HG03442 (cell line): Measurements from ENCODE around the gene WIPF2.

ENCODE experiments used
- ATAC-seq: cut with Tn5 transposase; IDR thresholded peaks from one replicate; pipeline ENCODE4 v1.9.1; 2021; ENCODE audit warnings: mild to moderate bottlenecking, moderate library complexity; ENCODE audit not compliant: unreplicated experiment

The WIPF2 gene

GRCh38 chr17:40244255-40244654 lies 25.2 kb downstream of the WIPF2 start:
- ATAC-seq = no peak

GRCh38 chr17:40247926-40248495 lies 28.9 kb downstream of the WIPF2 start:
- no peak for ATAC-seq

GRCh38 chr17:40248507-40248906 lies 29.4 kb downstream of the WIPF2 start:
- ATAC-seq = no peak

GRCh38 chr17:40251576-40251975 lies 32.5 kb downstream of the WIPF2 start:
- no peak for ATAC-seq

- no peak for ATAC-seq
These were observed 34.5 kb downstream of the WIPF2 start for GRCh38 chr17:40253565-40253964.

- no peak for ATAC-seq
These were observed 40.4 kb downstream of the WIPF2 start for GRCh38 chr17:40259505-40259904.

GRCh38 chr17:40260528-40260927 lies 41.4 kb downstream of the WIPF2 start:
- no peak for ATAC-seq

GRCh38 chr17:40264458-40265185 lies 45.5 kb downstream of the WIPF2 start:
- no peak for ATAC-seq

- no peak for ATAC-seq
These were observed 46.2 kb downstream of the WIPF2 start for GRCh38 chr17:40265337-40265736.

GRCh38 chr17:40266882-40267281 lies 47.8 kb downstream of the WIPF2 start:
- no peak for ATAC-seq

- no peak for ATAC-seq
These were observed 49.1 kb downstream of the WIPF2 start for GRCh38 chr17:40268141-40268712.

GRCh38 chr17:40278414-40278813 lies 59.3 kb downstream of the WIPF2 start:
- ATAC-seq = no peak

- ATAC-seq = no peak
These were observed 60.3 kb downstream of the WIPF2 start for GRCh38 chr17:40279402-40279801.

GRCh38 chr17:40281663-40282062 lies 62.6 kb downstream of the WIPF2 start:
- no peak for ATAC-seq

- ATAC-seq = no peak
These were observed 64.6 kb downstream of the WIPF2 start for GRCh38 chr17:40283662-40284061.

- ATAC-seq = no peak
These were observed 65.1 kb downstream of the WIPF2 start for GRCh38 chr17:40284085-40284713.

- no peak for ATAC-seq
These were observed 67.4 kb downstream of the WIPF2 start for GRCh38 chr17:40286473-40286872.

- no peak for ATAC-seq
These were observed 68.0 kb downstream of the WIPF2 start for GRCh38 chr17:40287159-40287493.

GRCh38 chr17:40287494-40288369 lies 68.6 kb downstream of the WIPF2 start, which contains the start of gene CDC6:
TSS of gene CDC6 (plus strand) at chr17:40287879. CDS start at chr17:40289421, 1,542 bp downstream.
- peak; percentile 91 for ATAC-seq

GRCh38 chr17:40290629-40291280 lies 71.7 kb downstream of the WIPF2 start:
- no peak for ATAC-seq
